Neural cell (in vitro differentiated cells): ENCODE results near the gene HEBP1.

ENCODE experiments used
- EZH2 ChIP-seq: fragments of 200-600, 300-800 bp; shearing (Covaris generic), sonication (generic); IDR thresholded peaks from 2 replicates; pipeline ENCODE4 v1.6.1; 2014; ENCODE audit warnings: antibody characterized with exemption, low read length, borderline replicate concordance, mild to moderate bottlenecking; ENCODE audit not compliant: insufficient read depth, poor library complexity, severe bottlenecking
- POLR2AphosphoS5 ChIP-seq: IDR thresholded peaks from 2 replicates; pipeline ENCODE4 v1.6.1; 2012
- RAD21 ChIP-seq: fragments of 450-650 bp; conservative IDR thresholded peaks from 2 replicates; pipeline ENCODE4 v1.6.1; 2014; ENCODE audit warnings: antibody characterized with exemption, mild to moderate bottlenecking, moderate library complexity
- TF ChIP-seq, protein P1 (sequence below): fragments of 450-650 bp; IDR thresholded peaks from 2 replicates; pipeline ENCODE4 v1.5.1; 2014; ENCODE audit warnings: antibody characterized with exemption, mild to moderate bottlenecking, moderate library complexity; ENCODE audit not compliant: poor library complexity, severe bottlenecking

DNA sequence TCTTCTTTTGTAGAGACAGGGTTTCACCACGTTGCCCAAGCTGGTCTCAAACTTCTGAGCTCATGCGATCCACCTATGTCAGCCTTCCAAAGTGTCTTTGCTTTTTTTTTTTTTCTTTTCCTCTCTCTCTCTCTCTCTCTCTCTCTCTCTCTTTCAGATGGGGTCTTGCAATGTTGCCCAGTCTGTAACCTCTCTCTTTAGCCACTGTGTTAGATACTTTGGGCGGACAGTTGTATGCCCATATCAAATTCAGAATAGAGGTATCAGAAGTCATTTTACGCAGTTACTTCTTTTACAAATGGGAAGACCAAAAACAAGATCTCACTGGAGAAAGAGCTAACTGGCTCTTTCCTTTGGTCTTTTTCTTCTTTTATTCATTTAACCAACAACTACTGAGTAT is 6.7 kb downstream of the HEBP1 start:
- TF ChIP-seq, protein P1, sequence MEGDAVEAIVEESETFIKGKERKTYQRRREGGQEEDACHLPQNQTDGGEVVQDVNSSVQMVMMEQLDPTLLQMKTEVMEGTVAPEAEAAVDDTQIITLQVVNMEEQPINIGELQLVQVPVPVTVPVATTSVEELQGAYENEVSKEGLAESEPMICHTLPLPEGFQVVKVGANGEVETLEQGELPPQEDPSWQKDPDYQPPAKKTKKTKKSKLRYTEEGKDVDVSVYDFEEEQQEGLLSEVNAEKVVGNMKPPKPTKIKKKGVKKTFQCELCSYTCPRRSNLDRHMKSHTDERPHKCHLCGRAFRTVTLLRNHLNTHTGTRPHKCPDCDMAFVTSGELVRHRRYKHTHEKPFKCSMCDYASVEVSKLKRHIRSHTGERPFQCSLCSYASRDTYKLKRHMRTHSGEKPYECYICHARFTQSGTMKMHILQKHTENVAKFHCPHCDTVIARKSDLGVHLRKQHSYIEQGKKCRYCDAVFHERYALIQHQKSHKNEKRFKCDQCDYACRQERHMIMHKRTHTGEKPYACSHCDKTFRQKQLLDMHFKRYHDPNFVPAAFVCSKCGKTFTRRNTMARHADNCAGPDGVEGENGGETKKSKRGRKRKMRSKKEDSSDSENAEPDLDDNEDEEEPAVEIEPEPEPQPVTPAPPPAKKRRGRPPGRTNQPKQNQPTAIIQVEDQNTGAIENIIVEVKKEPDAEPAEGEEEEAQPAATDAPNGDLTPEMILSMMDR: no peak
- TF ChIP-seq EZH2 (no peak), POLR2AphosphoS5 (no peak), RAD21 (no peak)
